ENCODE data around the gene STPG1. TPM values are rescaled to one million over a fixed set of nuclear protein-coding genes. Genes with fewer than 3 reads are reported as not detected.

The STPG1 gene
- total and polyA plus RNA-seq, 2 donors (not counting 3 experiments of a cell fraction or from before 2014, with no cell fraction given) = 6.3 to 10.2 TPM

- dilution Hi-C loops (cut with MboI; ENCODE audit: extremely low pct_ligation_motif_present, low sequenced_read_pairs) (no loop called here), intact Hi-C loops (cut with micrococcal nuclease) (no loop called here)
- Histone ChIP-seq H2AFZ (ENCODE audit: low read depth, low read length) (no peak overlapping the region), H3K36me3 (ENCODE audit: control insufficient read depth in 2 of 2, extremely low read depth in 1 of 2, insufficient read depth in 2 of 2, low read length in 2 of 2) (no peaks in the 10 kb centered on the region), H3K4me3 (replicated peaks in 1 of 3; ENCODE audit: insufficient read depth in 1 of 3, low read depth in 1 of 3, low read length in 3 of 3) (no peak overlapping the region), H3K79me2 (ENCODE audit: control insufficient read depth, insufficient read depth, low read length) (no peaks in the 10 kb centered on the region), H3K4me2 (ENCODE audit: insufficient read depth, low read length) (no peak overlapping the region), H3K9me3 (replicated peaks; ENCODE audit: control insufficient read depth, insufficient read depth, low read length) (no peaks in the 10 kb centered on the region), H3K27ac (ENCODE audit: insufficient read depth, low read depth, low read length) (no peak overlapping the region), H3K4me1 (ENCODE audit: control insufficient read depth, extremely low read depth, insufficient read depth, low read length) (no peaks in the 10 kb centered on the region), H3K27me3 (ENCODE audit: control insufficient read depth in 2 of 2, insufficient read depth in 2 of 2, low read length in 2 of 2) (no peaks in the 10 kb centered on the region), H3K9me1 (replicated peaks; ENCODE audit: control insufficient read depth, extremely low read depth, insufficient read depth, low read length) (no peaks in the 10 kb centered on the region), H3K9ac (replicated peaks; ENCODE audit: extremely low read depth, insufficient read depth, low read length) (no peak overlapping the region), H4K20me1 (replicated peaks; ENCODE audit: control insufficient read depth, extremely low read depth, insufficient read depth, low read length) (no peaks in the 10 kb centered on the region)
- BruUV-seq (replicated peaks) = no TSS peak
- FAIRE-seq (no peak), DNase-seq (ENCODE audit: low read depth, low spot score) (no peak)
- TF ChIP-seq EZH2 (IDR thresholded peaks at IDR 0.05; ENCODE audit: borderline replicate concordance, low read depth, low read length, severe bottlenecking) = no peak
- POLR2A ChIA-PET = no interaction called here
- CTCF ChIA-PET = interaction anchor here (1.3 to 1.5 kb wide), 2 partner anchors 25 to 45 kb away, joined by 3 to 4 read pairs; partner anchors contain the start of gene RCAN3
Observed at GRCh38 chr1:24457866-24458265, 44.3 kb upstream of the STPG1 start.

- no TSS peak for BruUV-seq (replicated peaks)
- Histone ChIP-seq H3K27ac (ENCODE audit: insufficient read depth, low read depth, low read length) (no peak overlapping the region), H3K27me3 (ENCODE audit: control insufficient read depth in 2 of 2, insufficient read depth in 2 of 2, low read length in 2 of 2) (no peaks in the 10 kb centered on the region), H3K9ac (replicated peaks; ENCODE audit: extremely low read depth, insufficient read depth, low read length) (no peak overlapping the region), H4K20me1 (replicated peaks; ENCODE audit: control insufficient read depth, extremely low read depth, insufficient read depth, low read length) (no peaks in the 10 kb centered on the region), H3K36me3 (ENCODE audit: control insufficient read depth in 2 of 2, extremely low read depth in 1 of 2, insufficient read depth in 2 of 2, low read length in 2 of 2) (peaks cover 0 to 5% of the 10 kb centered on the region in 2 experiments), H3K4me3 (replicated peaks in 1 of 3; ENCODE audit: insufficient read depth in 1 of 3, low read depth in 1 of 3, low read length in 3 of 3) (no peak overlapping the region), H2AFZ (ENCODE audit: low read depth, low read length) (no peak overlapping the region), H3K79me2 (ENCODE audit: control insufficient read depth, insufficient read depth, low read length) (no peaks in the 10 kb centered on the region), H3K4me2 (ENCODE audit: insufficient read depth, low read length) (no peak overlapping the region), H3K4me1 (ENCODE audit: control insufficient read depth, extremely low read depth, insufficient read depth, low read length) (no peaks in the 10 kb centered on the region), H3K9me1 (replicated peaks; ENCODE audit: control insufficient read depth, extremely low read depth, insufficient read depth, low read length) (no peaks in the 10 kb centered on the region), H3K9me3 (replicated peaks; ENCODE audit: control insufficient read depth, insufficient read depth, low read length) (no peaks in the 10 kb centered on the region)
- POLR2A ChIA-PET = no interaction called here
- intact Hi-C loops (cut with micrococcal nuclease) (no loop called here), dilution Hi-C loops (cut with MboI; ENCODE audit: extremely low pct_ligation_motif_present, low sequenced_read_pairs) (no loop called here)
- FAIRE-seq = no peak
- no peak for DNase-seq (ENCODE audit: low read depth, low spot score)
- no peak for TF ChIP-seq POLR2A (IDR thresholded peaks at IDR 0.05; ENCODE audit: low read depth, low read length)
- TF ChIP-seq GATA2 (IDR thresholded peaks at IDR 0.05; ENCODE audit: insufficient read depth, insufficient read length, low read depth, low read length) = no peak
- TF ChIP-seq JUN (IDR thresholded peaks at IDR 0.05; ENCODE audit: borderline replicate concordance, insufficient read depth, insufficient read length, low read depth) = no peak
- TF ChIP-seq FOS (IDR thresholded peaks at IDR 0.05; ENCODE audit: borderline replicate concordance, insufficient read depth, low read length) = no peak
- no peak for TF ChIP-seq CTCF (IDR thresholded peaks at IDR 0.05; ENCODE audit: extremely low read depth in 1 of 2, insufficient read depth in 1 of 2, low read depth in 1 of 2, low read length in 2 of 2)
- TF ChIP-seq POLR2AphosphoS5 (IDR thresholded peaks at IDR 0.05; ENCODE audit: insufficient read depth, low read depth, low read length) = no peak
- TF ChIP-seq EZH2 (IDR thresholded peaks at IDR 0.05; ENCODE audit: borderline replicate concordance, low read depth, low read length, severe bottlenecking) = no peak
- TF ChIP-seq MAX (IDR thresholded peaks at IDR 0.05; ENCODE audit: insufficient read depth, insufficient read length) = no peak
- no peak for TF ChIP-seq MYC (IDR thresholded peaks at IDR 0.05; ENCODE audit: low read depth, low read length)
- CTCF ChIA-PET = no interaction called here
Observed at GRCh38 chr1:24455272-24455671, 41.7 kb upstream of the STPG1 start.

Data from endothelial cell of umbilical vein (primary cell).